Neuron (in vitro differentiated cells): ENCODE results near the gene ARCN1.

Source experiments
- H2AFZ ChIP-seq: one replicate; pipeline ENCODE4 v1.6.1; 2013; ENCODE audit warnings: low read depth, mild to moderate bottlenecking, inconsistent platforms, low read length, moderate library complexity
- H3K27me3 ChIP-seq: one replicate; pipeline ENCODE4 v1.6.1; 2013; ENCODE audit warnings: low read length; ENCODE audit not compliant: insufficient read depth
- H3K36me3 ChIP-seq: one replicate; pipeline ENCODE4 v1.6.1; 2013; ENCODE audit warnings: low read length; ENCODE audit not compliant: insufficient read depth
- H3K4me1 ChIP-seq: one replicate; pipeline ENCODE4 v1.6.1; 2013; ENCODE audit warnings: low read length; ENCODE audit not compliant: insufficient read depth
- H3K4me3 ChIP-seq: 2 replicates; pipeline ENCODE4 v1.5.1; 2013; ENCODE audit warnings: mild to moderate bottlenecking, low read length, moderate library complexity
- H3K9me3 ChIP-seq: one replicate; pipeline ENCODE4 v1.6.1; 2013; ENCODE audit warnings: low read length

Gene ARCN1

DNA sequence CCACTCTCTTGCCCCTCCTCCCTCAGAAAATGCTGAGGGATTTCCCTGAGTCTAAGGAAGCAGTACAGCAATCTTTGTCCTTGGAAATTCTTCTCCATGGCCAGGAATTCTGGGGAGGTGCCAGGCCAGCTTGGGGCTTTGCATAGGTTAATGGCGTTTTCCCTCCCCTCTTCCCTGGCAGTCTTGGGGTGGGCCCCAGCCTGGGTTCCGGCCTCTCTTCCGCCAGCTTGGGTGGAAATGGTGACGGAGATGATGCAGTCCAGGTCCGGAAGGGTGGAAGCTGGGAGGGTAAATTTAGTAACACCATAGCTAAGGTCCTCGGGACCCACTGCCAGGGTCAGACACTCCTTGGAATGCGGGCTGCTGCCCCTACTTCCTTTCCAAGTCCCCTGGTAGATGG, 40.2 kb downstream of the ARCN1 start:
- Histone ChIP-seq H2AFZ (no peak overlapping the region), H3K4me3 (no peak overlapping the region), H3K27me3 (no peaks in the 10 kb centered on the region), H3K36me3 (no peaks in the 10 kb centered on the region), H3K9me3 (no peaks in the 10 kb centered on the region), H3K4me1 (peaks cover 44% of the 10 kb centered on the region)

- Histone ChIP-seq H3K4me1 (peaks cover 66% of the 10 kb centered on the region), H3K9me3 (no peaks in the 10 kb centered on the region), H3K27me3 (no peaks in the 10 kb centered on the region), H2AFZ (no peak overlapping the region), H3K4me3 (no peak overlapping the region), H3K36me3 (no peaks in the 10 kb centered on the region)
Measured at GRCh38 chr11:118614511-118614910, 42.3 kb downstream of the ARCN1 start.

DNA sequence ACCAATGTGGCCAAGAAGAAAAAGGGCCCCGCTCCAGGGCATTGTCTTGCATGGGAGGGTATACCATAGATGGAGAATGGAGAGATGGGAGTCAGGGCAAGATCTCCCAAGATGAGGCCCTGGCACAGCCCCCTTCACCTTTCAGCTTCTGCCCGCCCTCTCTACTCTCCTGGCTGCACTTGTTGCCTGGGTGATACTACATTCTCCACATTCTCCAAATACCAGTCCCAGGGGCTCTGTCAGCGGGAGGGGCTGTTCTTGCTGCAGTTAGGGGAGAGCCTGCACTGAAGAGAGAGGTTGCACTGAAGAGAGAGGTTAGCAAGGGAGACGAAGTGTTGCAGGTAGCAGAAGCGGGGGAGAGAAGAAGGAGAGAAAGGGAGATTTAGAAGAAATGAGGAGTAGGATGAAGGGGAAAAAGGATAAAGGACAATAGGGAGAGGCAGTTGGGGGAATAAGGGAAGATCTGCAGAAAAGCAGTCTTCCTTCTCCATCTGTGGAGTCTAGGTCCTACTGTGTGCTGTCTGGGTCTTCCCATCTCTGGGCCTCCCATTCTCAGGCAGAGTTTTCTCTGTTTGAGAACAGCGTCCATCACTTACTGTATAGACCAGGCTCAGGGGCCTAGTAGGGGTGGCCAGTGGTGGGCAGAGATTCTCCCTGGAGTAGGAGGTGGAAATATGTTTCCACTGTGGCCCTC, 43.2 kb downstream of the ARCN1 start:
- H2AFZ ChIP-seq, result no peak overlapping the region

DNA sequence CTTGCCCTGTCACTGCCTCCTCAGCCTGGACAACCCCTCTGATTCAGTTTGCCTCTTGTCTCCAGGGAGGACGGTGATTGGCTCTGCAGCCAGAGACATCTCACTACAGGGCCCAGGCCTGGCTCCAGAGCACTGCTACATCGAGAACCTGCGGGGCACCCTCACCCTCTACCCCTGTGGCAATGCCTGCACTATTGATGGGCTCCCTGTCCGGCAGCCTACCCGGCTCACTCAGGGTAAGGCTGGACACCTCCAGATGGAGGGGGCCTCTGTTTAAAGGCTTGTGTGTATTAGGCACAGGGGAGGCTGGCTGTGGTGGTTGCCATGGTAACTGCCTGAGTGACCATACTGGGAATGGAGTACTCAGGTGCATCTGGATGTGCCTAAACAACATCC, 43.8 kb downstream of the ARCN1 start:
- peaks cover 77% of the 10 kb centered on the region for H3K4me1 ChIP-seq
- no peak overlapping the region for H2AFZ ChIP-seq
- no peaks in the 10 kb centered on the region for H3K9me3 ChIP-seq
- no peaks in the 10 kb centered on the region for H3K36me3 ChIP-seq
- H3K27me3 ChIP-seq, result no peaks in the 10 kb centered on the region
- H3K4me3 ChIP-seq, result no peak overlapping the region

More for the DNA sequence above, 43.2 kb downstream of the ARCN1 start:
- Histone ChIP-seq H3K4me3 (no peak overlapping the region), H3K36me3 (no peaks in the 10 kb centered on the region), H3K9me3 (no peaks in the 10 kb centered on the region), H3K4me1 (peaks cover 72% of the 10 kb centered on the region), H3K27me3 (no peaks in the 10 kb centered on the region)

DNA sequence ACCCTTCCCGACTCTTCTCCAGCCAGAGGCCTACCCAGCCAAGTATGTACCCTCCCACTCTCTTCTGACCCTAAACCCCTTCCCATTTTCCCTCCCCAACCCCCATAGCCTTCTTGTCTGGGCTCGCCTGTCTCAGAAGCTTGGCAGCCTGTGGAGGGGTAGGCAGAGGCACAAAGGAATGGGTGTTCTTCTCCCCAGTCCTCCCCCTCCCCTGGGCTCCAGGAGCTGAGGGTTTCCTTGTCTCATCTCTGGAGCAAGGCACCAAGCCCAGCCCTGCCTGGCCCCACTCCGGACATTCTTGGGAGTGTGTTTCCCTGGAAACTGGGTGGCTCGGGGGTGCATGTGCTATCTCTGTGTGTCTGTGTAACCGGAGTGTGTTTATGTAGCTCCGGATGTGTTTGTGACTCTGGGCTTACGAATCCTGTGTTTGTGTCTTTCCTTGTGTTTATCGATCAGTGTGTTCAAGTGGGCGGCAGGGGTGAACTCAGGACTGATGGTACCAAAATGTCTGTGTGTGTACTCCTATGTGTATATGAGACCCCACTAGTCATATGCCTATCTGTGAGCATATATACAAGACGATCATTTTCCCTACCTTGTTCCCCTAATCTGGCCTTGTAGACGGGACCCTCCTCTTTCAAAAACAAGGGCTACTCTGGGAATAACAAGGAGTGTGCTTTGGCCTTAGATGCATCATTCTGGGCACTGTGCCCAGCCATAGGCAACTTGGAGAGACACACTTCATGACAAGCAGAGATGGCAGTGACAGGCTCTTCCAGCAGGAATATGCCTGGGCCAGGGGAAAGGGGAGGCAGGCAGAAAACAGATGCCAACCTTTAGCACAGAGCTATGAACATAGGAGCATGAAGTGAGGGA, 46.1 kb downstream of the ARCN1 start:
- H3K9me3 ChIP-seq, result no peaks in the 10 kb centered on the region
- peaks cover 84% of the 10 kb centered on the region for H3K4me1 ChIP-seq
- no peaks in the 10 kb centered on the region for H3K27me3 ChIP-seq
- H3K36me3 ChIP-seq, result no peaks in the 10 kb centered on the region
- peak overlapping the region; percentile 13 for H2AFZ ChIP-seq
- peak overlapping the region; percentile 27 for H3K4me3 ChIP-seq

- Histone ChIP-seq H3K4me3 (peak overlapping the region; percentile 27), H3K4me1 (peaks cover 78% of the 10 kb centered on the region), H3K27me3 (no peaks in the 10 kb centered on the region)
Measured at GRCh38 chr11:118618991-118619375, 46.8 kb downstream of the ARCN1 start.

GRCh38 chr11:118619444-118620197, 47.4 kb downstream of the ARCN1 start:
- H2AFZ ChIP-seq, result no peak overlapping the region
- H3K27me3 ChIP-seq, result no peaks in the 10 kb centered on the region
- H3K4me3 ChIP-seq, result peak overlapping the region; percentile 27
- peaks cover 1% of the 10 kb centered on the region for H3K36me3 ChIP-seq
- no peaks in the 10 kb centered on the region for H3K9me3 ChIP-seq
- peaks cover 73% of the 10 kb centered on the region for H3K4me1 ChIP-seq

More at GRCh38 chr11:118618991-118619375, 46.8 kb downstream of the ARCN1 start:
- H3K36me3 ChIP-seq, result no peaks in the 10 kb centered on the region
- peak overlapping the region; percentile 13 for H2AFZ ChIP-seq
- no peaks in the 10 kb centered on the region for H3K9me3 ChIP-seq

DNA sequence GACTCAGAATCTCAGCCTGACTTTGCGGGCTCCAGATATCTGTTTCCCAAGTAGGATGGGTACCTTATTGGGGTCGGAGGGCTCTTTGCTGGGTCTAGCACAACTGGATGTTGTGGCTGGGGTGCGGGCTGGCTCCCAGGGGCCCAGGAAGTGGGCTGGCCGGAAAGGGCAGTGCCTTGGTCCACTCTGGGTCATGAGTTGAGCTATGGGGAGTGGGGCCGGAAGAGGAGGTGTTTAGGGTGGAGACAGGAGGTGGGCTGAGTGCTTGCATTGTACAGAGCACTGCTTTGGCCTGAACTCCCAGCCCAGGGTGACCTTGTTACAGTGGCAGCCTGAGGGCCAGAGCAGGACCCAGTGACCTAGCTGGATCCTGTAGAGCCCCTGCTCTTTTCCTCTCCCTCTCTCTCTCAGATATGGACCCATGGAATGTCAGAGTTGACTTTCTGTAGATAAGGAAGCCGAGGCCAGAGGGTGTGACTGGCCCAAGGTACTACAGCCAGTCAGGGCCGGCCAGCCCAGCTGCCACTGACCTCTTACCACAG, 48.4 kb downstream of the ARCN1 start:
- H3K36me3 ChIP-seq, result peaks cover 11% of the 10 kb centered on the region
- H2AFZ ChIP-seq, result no peak overlapping the region
- no peaks in the 10 kb centered on the region for H3K27me3 ChIP-seq
- peaks cover 65% of the 10 kb centered on the region for H3K4me1 ChIP-seq
- H3K4me3 ChIP-seq, result peak overlapping the region; percentile 89
- H3K9me3 ChIP-seq, result no peaks in the 10 kb centered on the region

- no peaks in the 10 kb centered on the region for H3K9me3 ChIP-seq
- peak overlapping the region; percentile 89 for H3K4me3 ChIP-seq
- no peaks in the 10 kb centered on the region for H3K27me3 ChIP-seq
- peaks cover 59% of the 10 kb centered on the region for H3K4me1 ChIP-seq
- peak overlapping the region; percentile 42 for H2AFZ ChIP-seq
- H3K36me3 ChIP-seq, result peaks cover 17% of the 10 kb centered on the region
Measured at GRCh38 chr11:118621071-118621783, 49.0 kb downstream of the ARCN1 start.

- Histone ChIP-seq H3K27me3 (no peaks in the 10 kb centered on the region), H3K9me3 (no peaks in the 10 kb centered on the region), H3K36me3 (peaks cover 19% of the 10 kb centered on the region), H2AFZ (peak overlapping the region; percentile 42), H3K4me1 (peaks cover 55% of the 10 kb centered on the region), H3K4me3 (peak overlapping the region; percentile 89)
Measured at GRCh38 chr11:118621784-118622375, 49.7 kb downstream of the ARCN1 start.

DNA sequence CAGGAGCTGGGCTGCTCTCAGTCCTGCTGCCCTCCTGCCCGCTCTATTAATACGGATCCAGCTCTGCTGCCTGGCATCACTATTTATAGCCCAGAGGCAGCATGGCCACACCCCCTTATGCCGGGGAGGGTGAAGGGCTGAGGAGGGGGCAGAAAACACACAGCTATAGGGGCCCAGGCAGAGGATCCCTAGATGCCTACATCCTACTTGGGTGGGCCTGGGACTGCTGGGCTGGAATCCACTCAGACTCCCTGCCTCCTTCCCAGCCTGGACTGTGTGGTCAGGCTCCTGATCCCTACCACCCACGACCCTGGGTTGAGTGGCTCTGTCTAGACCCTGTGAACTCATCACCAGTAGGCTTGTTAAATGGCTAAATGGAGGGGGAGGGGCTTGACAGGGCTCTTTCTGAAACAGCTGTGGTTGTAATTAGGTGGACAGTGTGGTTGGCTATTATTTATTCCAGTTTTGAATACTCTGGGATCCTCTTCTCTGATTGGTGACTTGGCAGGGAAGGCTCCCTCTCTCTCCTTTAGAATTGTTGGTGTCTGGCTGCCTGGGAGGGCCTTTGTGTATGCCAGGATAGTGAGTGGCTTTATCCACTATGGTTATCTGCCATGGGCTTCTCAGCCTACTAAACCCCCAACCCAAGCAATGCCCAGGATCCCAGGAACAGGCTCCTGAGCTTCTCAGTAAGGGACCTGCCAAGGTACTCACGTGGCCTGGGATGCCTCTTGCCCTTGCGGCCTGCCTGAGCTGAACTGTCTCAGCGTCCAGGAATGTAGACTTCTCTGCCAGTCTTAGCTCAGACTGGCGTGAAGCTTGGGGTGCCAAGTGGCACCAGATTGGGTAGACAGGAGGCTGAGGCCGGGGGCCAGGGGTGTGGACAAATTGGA, 50.4 kb downstream of the ARCN1 start:
- no peaks in the 10 kb centered on the region for H3K27me3 ChIP-seq
- H3K4me3 ChIP-seq, result peak overlapping the region; percentile 89
- no peaks in the 10 kb centered on the region for H3K9me3 ChIP-seq
- H2AFZ ChIP-seq, result no peak overlapping the region
- peaks cover 47% of the 10 kb centered on the region for H3K4me1 ChIP-seq
- H3K36me3 ChIP-seq, result peaks cover 27% of the 10 kb centered on the region
